GM12875 (cell line): Measurements from ENCODE around the gene ZNF784.

Source experiments
- H3K4me3 ChIP-seq: one replicate; pipeline ENCODE4 v1.5.1; 2011; ENCODE audit warnings: low read depth, low read length, control low read depth
- TF ChIP-seq, protein P1 (sequence below): IDR thresholded peaks from 2 replicates; pipeline ENCODE4 v1.5.1; 2011; ENCODE audit warnings: low read depth, mild to moderate bottlenecking, control low read depth, inconsistent platforms, low read length, moderate library complexity, borderline replicate concordance; ENCODE audit not compliant: insufficient read depth

The ZNF784 gene

GRCh38 chr19:55614711-55615542, 9.4 kb downstream of the ZNF784 start:
- no peak overlapping the region for H3K4me3 ChIP-seq
- TF ChIP-seq, protein P1, sequence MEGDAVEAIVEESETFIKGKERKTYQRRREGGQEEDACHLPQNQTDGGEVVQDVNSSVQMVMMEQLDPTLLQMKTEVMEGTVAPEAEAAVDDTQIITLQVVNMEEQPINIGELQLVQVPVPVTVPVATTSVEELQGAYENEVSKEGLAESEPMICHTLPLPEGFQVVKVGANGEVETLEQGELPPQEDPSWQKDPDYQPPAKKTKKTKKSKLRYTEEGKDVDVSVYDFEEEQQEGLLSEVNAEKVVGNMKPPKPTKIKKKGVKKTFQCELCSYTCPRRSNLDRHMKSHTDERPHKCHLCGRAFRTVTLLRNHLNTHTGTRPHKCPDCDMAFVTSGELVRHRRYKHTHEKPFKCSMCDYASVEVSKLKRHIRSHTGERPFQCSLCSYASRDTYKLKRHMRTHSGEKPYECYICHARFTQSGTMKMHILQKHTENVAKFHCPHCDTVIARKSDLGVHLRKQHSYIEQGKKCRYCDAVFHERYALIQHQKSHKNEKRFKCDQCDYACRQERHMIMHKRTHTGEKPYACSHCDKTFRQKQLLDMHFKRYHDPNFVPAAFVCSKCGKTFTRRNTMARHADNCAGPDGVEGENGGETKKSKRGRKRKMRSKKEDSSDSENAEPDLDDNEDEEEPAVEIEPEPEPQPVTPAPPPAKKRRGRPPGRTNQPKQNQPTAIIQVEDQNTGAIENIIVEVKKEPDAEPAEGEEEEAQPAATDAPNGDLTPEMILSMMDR = no peak

- H3K4me3 ChIP-seq = no peak overlapping the region
- TF ChIP-seq, protein P1 = no peak
Measured at GRCh38 chr19:55613930-55614710, 10.2 kb downstream of the ZNF784 start.

DNA sequence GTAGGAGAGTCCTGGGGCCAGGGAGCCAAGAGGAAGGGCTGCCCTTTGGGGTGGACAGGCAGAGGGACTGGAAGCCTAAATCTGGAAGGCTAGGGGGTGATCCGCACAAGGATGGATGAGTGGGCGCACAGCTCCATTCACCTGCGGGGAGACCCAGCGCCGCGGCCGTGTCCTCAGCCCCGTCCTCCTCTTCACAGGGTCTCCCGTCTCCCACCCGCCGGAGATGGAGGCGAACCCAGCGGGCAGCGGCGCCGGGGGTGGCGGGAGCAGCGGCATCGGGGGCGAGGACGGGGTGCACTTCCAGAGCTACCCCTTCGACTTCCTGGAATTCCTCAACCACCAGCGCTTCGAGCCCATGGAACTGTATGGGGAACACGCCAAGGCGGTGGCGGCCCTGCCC, 11.0 kb downstream of the ZNF784 start:
- TF ChIP-seq, protein P1 = no peak

DNA sequence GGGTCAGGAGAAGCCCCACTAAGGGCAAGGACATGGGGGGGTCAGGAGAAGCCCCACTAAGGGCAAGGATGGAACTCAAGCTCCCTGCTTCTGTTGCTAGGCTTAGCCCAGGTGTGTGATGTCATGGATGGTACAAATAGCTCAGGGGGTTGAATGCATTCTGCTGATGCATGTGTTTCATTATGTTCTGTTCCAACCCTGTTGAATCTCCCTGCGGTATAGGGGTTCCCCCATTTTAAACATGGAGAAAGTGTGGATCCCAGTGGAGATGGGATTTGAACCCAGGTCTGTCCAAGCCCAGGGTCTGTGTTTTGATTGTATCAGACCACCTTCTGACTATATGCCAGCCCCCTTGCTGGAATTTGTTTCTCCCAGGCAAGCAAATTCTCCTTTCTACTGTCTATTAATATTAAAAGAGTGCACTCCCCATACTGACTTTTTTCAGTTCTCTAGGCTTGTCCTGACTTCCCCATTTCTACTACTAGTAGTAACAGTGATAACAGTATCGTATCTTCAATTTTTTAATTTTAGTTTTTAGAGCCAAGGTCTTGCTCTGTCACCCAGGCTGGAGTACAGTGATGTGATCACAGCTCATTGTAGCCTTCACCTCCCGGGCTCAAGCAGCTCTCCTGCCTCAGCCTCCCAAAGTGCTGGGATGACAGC, 12.3 kb downstream of the ZNF784 start:
- H3K4me3 ChIP-seq = no peak overlapping the region
- TF ChIP-seq, protein P1 = no peak

More for the DNA sequence above, 11.0 kb downstream of the ZNF784 start:
- no peak overlapping the region for H3K4me3 ChIP-seq

GRCh38 chr19:55611300-55611982, 12.9 kb downstream of the ZNF784 start:
- TF ChIP-seq, protein P1 = no peak
- H3K4me3 ChIP-seq = no peak overlapping the region

GRCh38 chr19:55609326-55609725, 15.0 kb downstream of the ZNF784 start:
- TF ChIP-seq, protein P1 = no peak
- H3K4me3 ChIP-seq = no peak overlapping the region
